Neural crest cell (in vitro differentiated cells): ENCODE data around the gene ADRA2C. TPM values are rescaled to one million over a fixed set of nuclear protein-coding genes. Genes with fewer than 3 reads are reported as not detected.

Source experiments
- DNase-seq: peaks from one replicate; pipeline ENCODE4 v3.0.0; 2021; ENCODE audit warnings: low read depth, mixed read lengths, low spot score
- H3K27ac Mint-ChIP-seq: one replicate; pipeline ENCODE4 v1.8.0; 2021; ENCODE audit warnings: mild to moderate bottlenecking, mixed read lengths; ENCODE audit not compliant: unreplicated experiment
- H3K27me3 Mint-ChIP-seq: 2 replicates; pipeline ENCODE4 v1.8.0; 2021; ENCODE audit warnings: low read depth, mild to moderate bottlenecking, mixed read lengths
- H3K36me3 Mint-ChIP-seq: 2 replicates; pipeline ENCODE4 v1.8.0; 2021; ENCODE audit warnings: low read depth, mild to moderate bottlenecking, mixed read lengths
- H3K4me1 Mint-ChIP-seq: 2 replicates; pipeline ENCODE4 v1.8.0; 2021; ENCODE audit warnings: mixed read lengths
- H3K4me3 Mint-ChIP-seq: one replicate; pipeline ENCODE4 v1.8.0; 2021; ENCODE audit warnings: mild to moderate bottlenecking, mixed read lengths
- H3K9me3 Mint-ChIP-seq: 2 replicates; pipeline ENCODE4 v1.8.0; 2021; ENCODE audit warnings: mixed read lengths
- CTCF ChIP-seq: fragments of 200-600 bp; sonication (generic); conservative IDR thresholded peaks from 2 replicates; pipeline ENCODE4 v1.5.0; 2021; ENCODE audit warnings: antibody characterized with exemption, mild to moderate bottlenecking
- total RNA-seq: library from RNA; stranded (reverse); gene quantifications from 2 replicates; pipeline ENCODE4 v1.2.1, GENCODE V29; 2021

Gene ADRA2C
- total RNA-seq, 1 donor from 2014 or later = 6.1 TPM

GRCh38 chr4:3805026-3805425 is 38.8 kb downstream of the ADRA2C start:
- TF ChIP-seq CTCF = no peak
- H3K4me1 Mint-ChIP-seq = peaks cover 25% of the 10 kb centered on the region
- DNase-seq = no peak
- no peaks in the 10 kb centered on the region for H3K36me3 Mint-ChIP-seq
- no peak overlapping the region for H3K27ac Mint-ChIP-seq
- H3K27me3 Mint-ChIP-seq = peaks cover 31% of the 10 kb centered on the region
- no peak overlapping the region for H3K4me3 Mint-ChIP-seq
- H3K9me3 Mint-ChIP-seq = no peaks in the 10 kb centered on the region

GRCh38 chr4:3805731-3806130 is 39.5 kb downstream of the ADRA2C start:
- Mint-ChIP-seq H3K27me3 (peaks cover 27% of the 10 kb centered on the region), H3K9me3 (no peaks in the 10 kb centered on the region), H3K36me3 (no peaks in the 10 kb centered on the region), H3K27ac (no peak overlapping the region), H3K4me3 (no peak overlapping the region), H3K4me1 (peaks cover 25% of the 10 kb centered on the region)
- DNase-seq = no peak
- TF ChIP-seq CTCF = no peak

GRCh38 chr4:3807311-3807710 is 41.1 kb downstream of the ADRA2C start:
- Mint-ChIP-seq H3K4me1 (peaks cover 21% of the 10 kb centered on the region), H3K9me3 (no peaks in the 10 kb centered on the region), H3K36me3 (no peaks in the 10 kb centered on the region), H3K4me3 (no peak overlapping the region), H3K27me3 (peaks cover 23% of the 10 kb centered on the region), H3K27ac (no peak overlapping the region)
- DNase-seq = no peak
- TF ChIP-seq CTCF = no peak

GRCh38 chr4:3807822-3808496 is 41.8 kb downstream of the ADRA2C start:
- no peak overlapping the region for H3K27ac Mint-ChIP-seq
- no peaks in the 10 kb centered on the region for H3K9me3 Mint-ChIP-seq
- no peak for DNase-seq
- H3K4me1 Mint-ChIP-seq = peaks cover 16% of the 10 kb centered on the region
- no peak overlapping the region for H3K4me3 Mint-ChIP-seq
- no peaks in the 10 kb centered on the region for H3K36me3 Mint-ChIP-seq
- TF ChIP-seq CTCF = no peak
- peaks cover 23% of the 10 kb centered on the region for H3K27me3 Mint-ChIP-seq

GRCh38 chr4:3808597-3808996 is 42.4 kb downstream of the ADRA2C start:
- no peak for TF ChIP-seq CTCF

More at GRCh38 chr4:3808597-3808996, 42.4 kb downstream of the ADRA2C start:
- Mint-ChIP-seq H3K4me3 (no peak overlapping the region), H3K36me3 (no peaks in the 10 kb centered on the region), H3K27me3 (peaks cover 23% of the 10 kb centered on the region), H3K4me1 (peaks cover 13% of the 10 kb centered on the region), H3K9me3 (no peaks in the 10 kb centered on the region), H3K27ac (no peak overlapping the region)
- DNase-seq = no peak
